GM18526 (cell line): ENCODE data around the gene LONRF3.

Experiments used
- POLR2A ChIP-seq: IDR thresholded peaks from 3 replicates; pipeline ENCODE4 v1.6.1; 2011; ENCODE audit not compliant: insufficient read length; ENCODE audit errors: extremely low read depth

LONRF3 gene

DNA sequence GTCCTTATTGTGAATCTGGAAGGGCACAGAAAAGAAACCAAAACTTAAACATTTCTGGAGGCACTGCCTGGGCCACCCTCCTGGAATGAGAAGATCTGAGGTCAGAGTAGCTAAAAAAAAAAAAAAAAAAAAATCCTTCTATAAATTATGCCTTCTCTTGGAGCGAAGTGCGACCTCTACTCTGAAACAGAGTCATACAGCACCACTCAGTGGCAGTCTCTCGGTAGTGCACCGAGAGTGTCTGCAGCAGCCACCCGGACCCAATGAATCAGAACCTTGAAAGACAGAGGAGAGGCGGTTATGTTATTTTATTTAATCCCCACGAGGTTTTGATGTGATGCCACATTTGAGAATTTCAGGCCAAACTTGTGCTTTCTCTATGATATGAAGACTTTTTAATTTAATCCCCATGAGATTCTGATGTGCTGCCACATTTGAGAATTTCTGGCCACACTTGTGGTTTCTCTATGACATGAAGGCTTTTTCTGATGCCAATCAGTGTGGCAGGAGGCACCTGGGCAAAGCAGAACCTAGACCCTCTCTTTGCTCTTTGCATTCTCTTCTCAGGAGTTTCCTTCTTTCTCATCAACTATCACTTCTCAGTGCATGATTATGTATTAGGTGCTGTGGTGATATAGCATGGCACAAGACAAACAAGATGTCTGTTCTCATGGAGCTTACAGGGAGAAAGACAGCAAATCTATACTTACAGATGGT, 92.8 kb downstream of the LONRF3 start:
- no peak for TF ChIP-seq POLR2A
